ENCODE data around the gene LIN7B. TPM values are rescaled to one million over a fixed set of nuclear protein-coding genes. Genes with fewer than 3 reads are reported as not detected.
A peak's percentile ranks its signal among the peaks of the same experiment; 100 is the strongest.

Gene LIN7B
- total and polyA plus RNA-seq, 4 donors, result 7.6 to 24.1 (median 9.1) TPM

DNA sequence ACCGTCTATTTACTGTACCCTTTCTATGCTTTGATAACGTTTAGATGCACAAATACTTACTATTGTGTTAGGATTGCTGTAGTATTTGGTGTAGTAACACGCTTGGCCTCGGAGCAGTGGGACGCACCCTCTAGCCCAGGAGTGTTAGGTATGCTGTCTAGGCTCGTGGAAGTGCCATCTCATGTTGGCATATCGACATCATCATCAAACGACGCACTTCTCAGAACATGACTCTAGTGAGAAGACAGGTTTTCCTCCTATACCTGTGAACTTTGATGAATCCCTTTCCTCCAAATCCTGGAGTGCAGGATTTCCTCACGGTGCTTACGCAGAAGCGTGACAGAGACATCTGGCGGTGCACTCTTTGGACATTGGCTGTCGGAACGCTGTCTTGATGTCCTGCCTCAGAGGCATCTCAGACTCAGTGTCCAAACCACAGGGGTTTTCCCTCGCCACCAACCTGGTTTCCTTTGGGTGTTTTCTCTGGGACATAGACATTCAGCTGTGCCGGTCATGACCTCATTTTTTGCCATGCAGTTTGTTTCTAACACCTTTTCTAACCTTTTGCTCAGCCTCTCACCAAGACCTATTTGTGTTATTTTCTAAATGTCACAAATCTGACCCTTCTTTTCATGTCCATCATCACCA is 22.7 kb upstream of the LIN7B start:
- 91 to 93% methylated on average over 17 of the region's 17 CpGs for WGBS, 2 donors

DNA sequence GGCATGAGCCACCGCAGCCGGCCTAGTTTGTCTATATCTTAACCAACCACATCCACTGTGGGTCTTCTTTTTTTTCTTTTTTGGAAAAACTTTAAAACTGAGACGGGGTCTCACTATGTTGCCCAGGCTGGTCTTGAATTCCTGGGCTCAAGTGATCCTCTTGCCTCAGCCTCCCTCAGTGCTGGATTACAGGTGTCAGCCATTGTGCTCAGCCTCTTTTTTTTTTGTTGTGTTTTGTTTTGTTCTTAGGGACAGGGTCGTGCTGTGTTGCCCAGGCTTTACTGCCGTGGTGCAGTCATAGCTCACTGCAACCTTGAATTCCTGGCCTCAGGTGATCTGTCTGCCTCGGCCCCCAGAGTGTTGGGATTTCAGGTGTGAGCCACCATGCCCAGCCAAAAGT is 21.5 kb upstream of the LIN7B start:
- Histone ChIP-seq H3K27me3 (ENCODE audit: control insufficient read depth in 1 of 2, insufficient read depth in 2 of 2, low read length in 1 of 2) (no peaks in the 10 kb centered on the region), H3K36me3 (ENCODE audit: control insufficient read depth in 1 of 2, insufficient read depth in 2 of 2, low read length in 1 of 2) (peaks cover 7 to 8% of the 10 kb centered on the region in 2 donors), H3K9me3 (ENCODE audit: control insufficient read depth, low read length) (no peaks in the 10 kb centered on the region), H3K27ac (ENCODE audit: low read depth in 1 of 2, low read length in 2 of 2) (no peak overlapping the region), H3K4me1 (ENCODE audit: control insufficient read depth in 1 of 2, insufficient read depth in 2 of 2, low read length in 2 of 2) (no peaks in the 10 kb centered on the region), H3K4me3 (ENCODE audit: low read length in 2 of 2) (no peak overlapping the region)
- ATAC-seq (ENCODE audit: low FRiP score), result no peak
- no peak for DNase-seq
- intact Hi-C loops (cut with DNase I), result loop anchor here in 1 of 2 donors (5.0 to 10.0 kb wide), 2 partner anchors 52 to 105 kb away; no protein-coding TSS in a partner anchor
- 88% methylated on average over 6 of the region's 6 CpGs for WGBS, 2 donors

More for the DNA sequence above, 22.7 kb upstream of the LIN7B start:
- Histone ChIP-seq H3K4me3 (ENCODE audit: low read length in 2 of 2) (no peak overlapping the region), H3K27me3 (ENCODE audit: control insufficient read depth in 1 of 2, insufficient read depth in 2 of 2, low read length in 1 of 2) (no peaks in the 10 kb centered on the region), H3K36me3 (ENCODE audit: control insufficient read depth in 1 of 2, insufficient read depth in 2 of 2, low read length in 1 of 2) (peaks cover 8 to 9% of the 10 kb centered on the region in 2 donors), H3K27ac (ENCODE audit: low read depth in 1 of 2, low read length in 2 of 2) (no peak overlapping the region), H3K4me1 (ENCODE audit: control insufficient read depth in 1 of 2, insufficient read depth in 2 of 2, low read length in 2 of 2) (no peaks in the 10 kb centered on the region), H3K9me3 (ENCODE audit: control insufficient read depth, low read length) (no peaks in the 10 kb centered on the region)
- DNase-seq, result no peak
- no peak for ATAC-seq (ENCODE audit: low FRiP score)
- intact Hi-C loops (cut with DNase I), result loop anchor here in 1 of 2 donors (5.0 to 10.0 kb wide), 2 partner anchors 53 to 106 kb away; no protein-coding TSS in a partner anchor

DNA sequence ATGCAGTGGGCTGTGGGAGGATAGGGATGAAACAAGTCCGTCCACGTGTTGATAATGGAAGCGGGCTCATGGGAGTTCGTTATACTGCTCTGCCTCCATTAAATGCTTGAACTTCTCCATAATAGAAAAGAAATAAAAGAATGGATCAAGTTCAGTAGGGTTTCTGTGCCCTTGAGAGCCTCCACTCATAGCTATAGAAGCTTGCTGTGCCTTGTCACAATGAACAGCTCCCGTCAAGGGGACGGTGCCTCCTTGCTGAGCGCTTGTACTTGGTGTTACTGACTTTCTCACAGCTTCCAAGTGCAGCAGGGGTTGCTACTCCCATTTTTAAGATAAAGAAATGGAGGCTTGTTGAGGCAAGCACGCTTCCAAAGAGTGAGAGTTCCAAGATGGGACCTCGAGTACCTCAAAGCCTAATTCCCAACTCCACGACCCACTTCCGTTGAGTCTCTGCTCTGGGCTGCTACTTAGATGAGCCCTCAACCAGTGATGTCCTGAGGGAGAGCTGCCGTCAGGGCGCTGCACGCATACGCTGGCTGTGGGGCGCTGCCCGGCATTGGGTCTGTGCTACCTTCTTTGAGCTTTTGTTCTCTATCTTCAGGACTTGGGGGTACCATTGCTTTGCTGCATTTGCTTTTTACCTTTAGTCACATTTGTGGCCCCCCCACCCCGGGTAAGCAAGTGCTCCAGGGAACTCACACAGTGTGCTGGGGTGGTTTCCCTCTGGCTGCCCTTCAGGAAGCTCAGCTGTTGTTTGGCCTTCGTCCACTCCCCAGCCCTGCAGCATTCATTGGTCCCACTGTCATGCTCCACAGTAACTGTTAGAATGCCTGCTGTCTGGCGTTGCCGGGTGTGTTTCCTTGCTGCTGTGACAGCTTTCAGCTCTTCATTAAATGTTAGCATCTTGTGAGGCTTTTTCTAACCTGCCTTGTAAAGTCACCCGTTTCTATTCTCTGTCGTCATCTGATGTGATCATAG is 19.4 kb upstream of the LIN7B start:
- intact Hi-C loops (cut with DNase I), result loop anchor here (5.0 to 10.0 kb wide), 3 partner anchors 50 to 113 kb away; no protein-coding TSS in a partner anchor
- 71 to 72% methylated on average over 23 of the region's 23 CpGs for WGBS, 2 donors
- Histone ChIP-seq H3K27ac (ENCODE audit: low read depth in 1 of 2, low read length in 2 of 2) (no peak overlapping the region), H3K4me1 (ENCODE audit: control insufficient read depth in 1 of 2, insufficient read depth in 2 of 2, low read length in 2 of 2) (no peaks in the 10 kb centered on the region), H3K4me3 (ENCODE audit: low read length in 2 of 2) (no peak overlapping the region), H3K36me3 (ENCODE audit: control insufficient read depth in 1 of 2, insufficient read depth in 2 of 2, low read length in 1 of 2) (peaks cover 7 to 11% of the 10 kb centered on the region in 2 donors), H3K27me3 (ENCODE audit: control insufficient read depth in 1 of 2, insufficient read depth in 2 of 2, low read length in 1 of 2) (no peaks in the 10 kb centered on the region), H3K9me3 (ENCODE audit: control insufficient read depth, low read length) (no peaks in the 10 kb centered on the region)
- ATAC-seq (ENCODE audit: low FRiP score), result no peak
- DNase-seq, result no peak

DNA sequence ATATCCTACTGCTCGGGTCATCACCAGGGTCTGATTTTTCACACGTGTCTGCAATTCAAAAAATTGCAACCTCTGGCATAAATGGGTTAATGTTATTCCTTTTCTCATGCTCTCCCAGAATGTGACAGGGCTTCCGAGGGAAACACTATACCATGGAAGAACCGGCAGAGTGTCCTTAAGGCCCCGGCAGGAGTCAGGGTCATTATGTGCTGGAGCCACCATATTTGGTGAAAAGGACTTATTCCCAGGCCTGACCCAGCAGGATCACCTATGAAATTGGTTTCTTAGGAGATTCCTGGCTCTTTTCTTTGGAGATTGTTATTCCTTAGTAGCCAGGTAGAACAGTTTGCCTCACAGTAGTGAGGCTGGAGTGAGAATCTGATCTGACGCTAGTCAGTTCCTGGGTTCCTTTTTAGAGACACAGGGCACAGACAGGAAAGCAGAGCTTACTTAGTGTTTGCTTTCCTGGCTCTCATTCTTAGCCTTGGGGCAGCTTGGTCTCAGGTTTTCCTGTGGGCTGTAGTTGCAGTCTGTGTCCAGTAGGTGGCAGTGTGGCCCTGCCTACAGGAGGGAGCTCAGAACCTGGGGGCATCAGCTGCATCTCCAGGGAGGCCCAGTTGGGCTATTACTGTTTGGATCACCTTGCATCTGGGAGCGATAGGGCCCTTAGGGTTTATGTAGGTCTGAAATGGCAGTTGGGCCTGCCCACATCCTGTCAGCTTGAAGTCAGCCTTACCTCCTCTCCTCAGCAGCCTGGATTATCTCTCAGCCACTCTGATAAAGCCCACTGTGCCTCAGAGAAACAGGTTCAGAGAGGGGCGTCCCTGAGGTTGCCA is 16.5 kb upstream of the LIN7B start:
- Histone ChIP-seq H3K4me1 (ENCODE audit: control insufficient read depth in 1 of 2, insufficient read depth in 2 of 2, low read length in 2 of 2) (no peaks in the 10 kb centered on the region), H3K4me3 (ENCODE audit: low read length in 2 of 2) (no peak overlapping the region), H3K9me3 (ENCODE audit: control insufficient read depth, low read length) (no peaks in the 10 kb centered on the region), H3K27me3 (ENCODE audit: control insufficient read depth in 1 of 2, insufficient read depth in 2 of 2, low read length in 1 of 2) (no peaks in the 10 kb centered on the region), H3K36me3 (ENCODE audit: control insufficient read depth in 1 of 2, insufficient read depth in 2 of 2, low read length in 1 of 2) (peaks cover 0 to 9% of the 10 kb centered on the region in 2 donors), H3K27ac (ENCODE audit: low read depth in 1 of 2, low read length in 2 of 2) (no peak overlapping the region)
- DNase-seq (peak in 1 of 2 donors; percentile 74), ATAC-seq (ENCODE audit: low FRiP score) (peak; percentile 84)
- intact Hi-C loops (cut with DNase I), result loop anchor here (5.0 to 10.0 kb wide), 2 partner anchors 47 to 110 kb away; no protein-coding TSS in a partner anchor
- 39 to 42% methylated on average over 8 of the region's 8 CpGs for WGBS, 2 donors

DNA sequence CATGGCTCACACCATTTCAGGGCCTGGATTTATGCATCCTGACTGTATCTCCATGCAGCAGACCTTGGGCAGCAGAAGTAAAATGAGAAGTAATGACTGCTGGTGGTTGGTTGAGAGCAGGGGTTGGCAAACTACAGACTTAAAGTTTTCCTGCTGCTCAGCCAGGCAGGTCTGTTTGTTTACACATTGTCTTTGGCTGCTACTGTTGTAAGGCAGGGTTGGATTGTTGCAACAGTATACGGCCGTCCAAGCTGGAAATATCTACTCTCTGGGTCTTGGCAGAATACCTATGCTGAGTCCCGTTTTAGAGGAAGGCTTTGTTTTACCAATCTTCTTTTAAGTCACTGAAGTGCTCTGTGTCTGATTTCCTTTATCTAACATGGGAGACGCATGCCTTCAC is 15.4 kb upstream of the LIN7B start:
- intact Hi-C loops (cut with DNase I), result loop anchor here (5.0 to 10.0 kb wide), 2 partner anchors 46 to 109 kb away; no protein-coding TSS in a partner anchor
- Histone ChIP-seq H3K27me3 (ENCODE audit: control insufficient read depth in 1 of 2, insufficient read depth in 2 of 2, low read length in 1 of 2) (no peaks in the 10 kb centered on the region), H3K4me3 (ENCODE audit: low read length in 2 of 2) (no peak overlapping the region), H3K4me1 (ENCODE audit: control insufficient read depth in 1 of 2, insufficient read depth in 2 of 2, low read length in 2 of 2) (no peaks in the 10 kb centered on the region), H3K9me3 (ENCODE audit: control insufficient read depth, low read length) (no peaks in the 10 kb centered on the region), H3K36me3 (ENCODE audit: control insufficient read depth in 1 of 2, insufficient read depth in 2 of 2, low read length in 1 of 2) (peaks cover 0 to 9% of the 10 kb centered on the region in 2 donors), H3K27ac (ENCODE audit: low read depth in 1 of 2, low read length in 2 of 2) (no peak overlapping the region)
- ATAC-seq (ENCODE audit: low FRiP score), result no peak
- WGBS, 2 donors, result 69 to 74% methylated on average over 4 of the region's 4 CpGs
- no peak for DNase-seq

DNA sequence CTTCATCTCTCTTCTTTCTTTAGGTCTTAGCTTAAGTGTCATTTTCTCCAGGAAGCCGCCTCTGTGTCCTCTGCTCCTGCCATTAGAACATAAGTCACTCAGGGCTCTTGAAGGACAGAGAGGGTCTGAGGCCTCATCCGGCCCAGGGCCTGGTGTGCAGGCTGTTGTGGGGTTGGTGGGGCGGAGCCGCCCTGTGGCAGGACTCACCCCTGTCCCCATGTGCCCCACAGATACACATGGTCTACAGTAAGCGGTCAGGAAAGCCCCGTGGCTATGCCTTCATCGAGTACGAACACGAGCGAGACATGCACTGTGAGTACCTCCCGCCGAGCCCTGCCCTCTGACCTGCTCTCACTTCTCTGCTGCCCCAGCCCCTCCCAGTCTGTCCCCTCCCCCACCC is 13.0 kb upstream of the LIN7B start:
- H3K27me3 ChIP-seq (ENCODE audit: control insufficient read depth in 1 of 2, insufficient read depth in 2 of 2, low read length in 1 of 2), result no peaks in the 10 kb centered on the region
- ATAC-seq (ENCODE audit: low FRiP score) (no peak), DNase-seq (no peak)
- H3K4me1 ChIP-seq (ENCODE audit: control insufficient read depth in 1 of 2, insufficient read depth in 2 of 2, low read length in 2 of 2), result no peaks in the 10 kb centered on the region
- 84 to 90% methylated on average over 12 of the region's 12 CpGs for WGBS, 2 donors
- no peaks in the 10 kb centered on the region for H3K9me3 ChIP-seq (ENCODE audit: control insufficient read depth, low read length)
- intact Hi-C loops (cut with DNase I), result loop anchor here in 1 of 2 donors (5.0 kb wide), 1 partner anchor 101 kb away; no protein-coding TSS in a partner anchor
- no peak overlapping the region for H3K4me3 ChIP-seq (ENCODE audit: low read length in 2 of 2)
- H3K36me3 ChIP-seq (ENCODE audit: control insufficient read depth in 1 of 2, insufficient read depth in 2 of 2, low read length in 1 of 2), result peaks cover 0 to 9% of the 10 kb centered on the region in 2 donors
- H3K27ac ChIP-seq (ENCODE audit: low read depth in 1 of 2, low read length in 2 of 2), result no peak overlapping the region

DNA sequence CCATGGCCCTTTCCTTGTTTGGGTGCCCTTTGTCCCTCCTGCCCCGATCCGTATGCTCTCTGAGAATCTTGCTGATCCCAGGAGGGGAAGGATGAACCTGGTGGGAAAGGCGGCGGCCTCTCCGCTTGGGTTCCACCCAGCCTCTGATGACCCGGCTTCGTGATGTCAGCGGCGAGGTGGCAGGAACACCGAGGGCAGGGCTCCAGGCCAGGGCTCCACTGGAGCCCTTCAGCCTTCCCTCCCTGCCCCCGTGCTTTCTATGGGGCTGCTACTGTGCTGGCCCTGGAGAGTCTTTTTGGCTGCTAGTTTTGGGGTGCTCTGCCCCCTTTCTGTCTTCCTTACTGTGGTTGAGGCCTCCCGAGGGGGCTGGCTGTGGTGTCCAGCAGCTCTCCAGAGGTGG is 11.9 kb upstream of the LIN7B start:
- 81 to 92% methylated on average over 12 of the region's 12 CpGs for WGBS, 2 donors
- Histone ChIP-seq H3K4me3 (ENCODE audit: low read length in 2 of 2) (no peak overlapping the region), H3K27ac (ENCODE audit: low read depth in 1 of 2, low read length in 2 of 2) (no peak overlapping the region), H3K4me1 (ENCODE audit: control insufficient read depth in 1 of 2, insufficient read depth in 2 of 2, low read length in 2 of 2) (no peaks in the 10 kb centered on the region), H3K27me3 (ENCODE audit: control insufficient read depth in 1 of 2, insufficient read depth in 2 of 2, low read length in 1 of 2) (no peaks in the 10 kb centered on the region), H3K36me3 (ENCODE audit: control insufficient read depth in 1 of 2, insufficient read depth in 2 of 2, low read length in 1 of 2) (peaks cover 0 to 9% of the 10 kb centered on the region in 2 donors), H3K9me3 (ENCODE audit: control insufficient read depth, low read length) (no peaks in the 10 kb centered on the region)
- ATAC-seq (ENCODE audit: low FRiP score) (no peak), DNase-seq (no peak)
- intact Hi-C loops (cut with DNase I), result loop anchor here in 1 of 2 donors (5.0 kb wide), 1 partner anchor 100 kb away; no protein-coding TSS in a partner anchor

All from aorta (tissue), 5 donors.